Thyroid gland (tissue), 4 donors: ENCODE data around the gene PSMF1. TPM values are rescaled to one million over a fixed set of nuclear protein-coding genes. Genes with fewer than 3 reads are reported as not detected.

Experiments used
- DNase-seq, 2 donors: peaks; one replicate each; pipeline ENCODE4 v3.0.0-alpha.2; 2019
- H3K27ac ChIP-seq, 3 donors: fragments of 200-600 bp; sonication (generic); 1 replicate in 2 of 3; 2 replicates in 1 of 3; pipeline ENCODE4 v1.5.1; 2016 to 2019; ENCODE audit warnings: mild to moderate bottlenecking in 1 of 3, moderate library complexity in 1 of 3
- H3K27me3 ChIP-seq: fragments of 200-600 bp; sonication (generic); one replicate; pipeline ENCODE4 v1.5.1; 2019
- H3K36me3 ChIP-seq, 2 donors: fragments of 200-600 bp; sonication (generic); one replicate each; pipeline ENCODE4 v1.5.1; 2016 to 2019
- H3K4me1 ChIP-seq, 2 donors: fragments of 200-600 bp; sonication (generic); one replicate each; pipeline ENCODE4 v1.5.1; 2017 to 2019
- H3K4me3 ChIP-seq, 3 donors: fragments of 200-600 bp; sonication (generic); replicated peaks in 1 of 3; 1 replicate in 2 of 3; 2 replicates in 1 of 3; pipeline ENCODE4 v1.5.1; 2016; ENCODE audit warnings: mild to moderate bottlenecking in 1 of 3
- H3K9me3 ChIP-seq: fragments of 200-600 bp; sonication (generic); one replicate; pipeline ENCODE4 v1.5.1; 2017
- POLR2A ChIP-seq, 2 donors: fragments of 450-650 bp; IDR thresholded peaks; one replicate each; pipeline ENCODE4 v1.6.1; 2017; ENCODE audit warnings: antibody characterized with exemption in 2 of 2, mild to moderate bottlenecking in 2 of 2, moderate library complexity in 1 of 2
- WGBS, 2 donors: methylation state at CpG; one replicate each; pipeline ENCODE4 v1.1.5; 2017; 5-methylcytosine and 5-hydroxymethylcytosine counted together
- intact Hi-C: fragments of 100-400 bp; cut with DNase I; formaldehyde crosslinking; loops from one replicate; pipeline ENCODE4 v1.15.1; 2023
- total RNA-seq, 4 donors: library from RNA; depleted of rRNA; stranded (reverse); fragments of >200 nt; gene quantifications; one replicate each; pipeline ENCODE4 v1.2.3, GENCODE V29; 2016
- TF ChIP-seq, protein P1 (sequence below), 6 experiments: fragments of 200-600 bp in 3 of 6; fragments of 450-650 bp in 3 of 6; sonication (generic) in 3 of 6; IDR thresholded peaks; one replicate each; pipeline ENCODE4 v1.5.1; 2016 to 2019; ENCODE audit warnings: antibody characterized with exemption in 6 of 6, mild to moderate bottlenecking in 2 of 6, inconsistent platforms in 1 of 6, moderate library complexity in 1 of 6

The PSMF1 gene
- total RNA-seq, 4 donors from 2014 or later: 74.8 to 189 (median 105) TPM

- Histone ChIP-seq H3K36me3 (peaks cover 18 to 40% of the 10 kb centered on the region in 2 donors), H3K4me3 (no peak overlapping the region), H3K4me1 (no peaks in the 10 kb centered on the region), H3K9me3 (no peaks in the 10 kb centered on the region), H3K27ac (no peak overlapping the region), H3K27me3 (no peaks in the 10 kb centered on the region)
- intact Hi-C loops: no loop called here
- no peak for DNase-seq
- TF ChIP-seq, protein P1, sequence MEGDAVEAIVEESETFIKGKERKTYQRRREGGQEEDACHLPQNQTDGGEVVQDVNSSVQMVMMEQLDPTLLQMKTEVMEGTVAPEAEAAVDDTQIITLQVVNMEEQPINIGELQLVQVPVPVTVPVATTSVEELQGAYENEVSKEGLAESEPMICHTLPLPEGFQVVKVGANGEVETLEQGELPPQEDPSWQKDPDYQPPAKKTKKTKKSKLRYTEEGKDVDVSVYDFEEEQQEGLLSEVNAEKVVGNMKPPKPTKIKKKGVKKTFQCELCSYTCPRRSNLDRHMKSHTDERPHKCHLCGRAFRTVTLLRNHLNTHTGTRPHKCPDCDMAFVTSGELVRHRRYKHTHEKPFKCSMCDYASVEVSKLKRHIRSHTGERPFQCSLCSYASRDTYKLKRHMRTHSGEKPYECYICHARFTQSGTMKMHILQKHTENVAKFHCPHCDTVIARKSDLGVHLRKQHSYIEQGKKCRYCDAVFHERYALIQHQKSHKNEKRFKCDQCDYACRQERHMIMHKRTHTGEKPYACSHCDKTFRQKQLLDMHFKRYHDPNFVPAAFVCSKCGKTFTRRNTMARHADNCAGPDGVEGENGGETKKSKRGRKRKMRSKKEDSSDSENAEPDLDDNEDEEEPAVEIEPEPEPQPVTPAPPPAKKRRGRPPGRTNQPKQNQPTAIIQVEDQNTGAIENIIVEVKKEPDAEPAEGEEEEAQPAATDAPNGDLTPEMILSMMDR (IDR thresholded peaks at IDR 0.05): no peak
- TF ChIP-seq POLR2A (IDR thresholded peaks at IDR 0.05): no peak
- 48 to 60% methylated on average over 3 to 4 of the region's 4 CpGs for WGBS, 2 donors
Measured at GRCh38 chr20:1171461-1172093, 53.2 kb downstream of the PSMF1 start.

DNA sequence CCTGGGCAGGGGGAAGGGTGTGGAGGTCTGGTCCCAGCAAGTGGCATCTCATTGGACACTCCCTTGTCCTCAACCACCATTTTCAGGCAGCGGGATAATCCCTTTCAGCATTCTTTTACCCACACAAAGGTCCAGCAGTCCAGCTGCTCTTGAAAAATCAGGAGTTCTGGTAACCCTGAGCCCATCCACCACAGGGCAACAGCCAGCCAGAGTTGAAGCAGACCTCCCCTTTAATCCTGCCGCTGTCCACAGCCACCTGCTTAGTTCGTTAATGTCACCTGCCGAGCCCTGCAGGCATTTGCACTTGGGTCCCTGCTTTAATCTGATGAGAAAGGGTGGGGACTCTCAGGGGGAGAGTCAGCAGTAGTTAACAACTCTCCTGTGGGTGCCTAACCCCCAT, 55.3 kb downstream of the PSMF1 start:
- H3K9me3 ChIP-seq: no peaks in the 10 kb centered on the region
- TF ChIP-seq POLR2A (IDR thresholded peaks at IDR 0.05): no peak
- TF ChIP-seq, protein P1 (IDR thresholded peaks at IDR 0.05): no peak

DNA sequence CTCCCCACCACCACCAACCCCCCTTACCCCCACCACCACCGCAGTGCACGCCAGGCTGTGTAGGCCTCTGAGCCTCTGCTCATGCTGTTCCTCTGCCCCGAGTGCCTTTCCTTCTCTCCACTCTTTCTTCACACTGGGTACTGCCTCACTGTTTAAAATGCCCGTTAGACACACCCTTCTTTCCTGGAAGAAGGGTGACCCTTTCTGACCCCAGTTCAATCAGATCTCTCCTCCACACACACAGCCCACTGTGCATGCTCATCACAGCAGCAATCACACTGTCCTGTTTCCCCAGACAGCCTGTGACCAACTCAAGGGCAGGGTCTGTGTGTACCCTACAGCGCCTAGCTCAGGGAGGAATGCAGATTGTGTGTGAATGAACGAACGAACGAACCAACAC, 56.4 kb downstream of the PSMF1 start:
- peaks cover 0 to 19% of the 10 kb centered on the region in 2 donors for H3K36me3 ChIP-seq
- intact Hi-C loops: no loop called here
- 90 to 95% methylated on average over 8 of the region's 8 CpGs for WGBS, 2 donors

More for the DNA sequence above, 55.3 kb downstream of the PSMF1 start:
- H3K27me3 ChIP-seq: no peaks in the 10 kb centered on the region
- no peak overlapping the region for H3K4me3 ChIP-seq
- no peak overlapping the region for H3K27ac ChIP-seq
- intact Hi-C loops: no loop called here
- H3K36me3 ChIP-seq: peaks cover 7 to 25% of the 10 kb centered on the region in 2 donors
- 71 to 76% methylated on average over 4 of the region's 4 CpGs for WGBS, 2 donors
- no peaks in the 10 kb centered on the region for H3K4me1 ChIP-seq
- DNase-seq: no peak

GRCh38 chr20:1177680-1178079, 59.3 kb downstream of the PSMF1 start:
- Histone ChIP-seq H3K4me1 (no peaks in the 10 kb centered on the region), H3K9me3 (no peaks in the 10 kb centered on the region), H3K27me3 (no peaks in the 10 kb centered on the region), H3K4me3 (no peak overlapping the region), H3K36me3 (peaks cover 0 to 5% of the 10 kb centered on the region in 2 donors), H3K27ac (no peak overlapping the region)
- no peak for TF ChIP-seq POLR2A (IDR thresholded peaks at IDR 0.05)
- TF ChIP-seq, protein P1 (IDR thresholded peaks at IDR 0.05): no peak
- intact Hi-C loops: no loop called here
- DNase-seq: no peak
- 86 to 88% methylated on average over 5 of the region's 5 CpGs for WGBS, 2 donors

More for the DNA sequence above, 56.4 kb downstream of the PSMF1 start:
- no peaks in the 10 kb centered on the region for H3K4me1 ChIP-seq
- H3K27ac ChIP-seq: no peak overlapping the region
- no peaks in the 10 kb centered on the region for H3K27me3 ChIP-seq
- DNase-seq: no peak
- H3K9me3 ChIP-seq: no peaks in the 10 kb centered on the region
- no peak overlapping the region for H3K4me3 ChIP-seq
- TF ChIP-seq POLR2A (IDR thresholded peaks at IDR 0.05): no peak
- TF ChIP-seq, protein P1 (IDR thresholded peaks at IDR 0.05): no peak

- no peak for TF ChIP-seq POLR2A (IDR thresholded peaks at IDR 0.05)
- TF ChIP-seq, protein P1 (IDR thresholded peaks at IDR 0.05): no peak
- H3K27me3 ChIP-seq: no peaks in the 10 kb centered on the region
- no peaks in the 10 kb centered on the region for H3K4me1 ChIP-seq
- H3K9me3 ChIP-seq: no peaks in the 10 kb centered on the region
- no peak overlapping the region for H3K27ac ChIP-seq
- no peak overlapping the region for H3K4me3 ChIP-seq
- whole genome bisulfite sequencing, 2 donors: 86 to 100% methylated on average over 3 of the region's 3 CpGs
- no peak for DNase-seq
- intact Hi-C loops: no loop called here
- peaks cover 0 to 4% of the 10 kb centered on the region in 2 donors for H3K36me3 ChIP-seq
Measured at GRCh38 chr20:1178103-1178502, 59.7 kb downstream of the PSMF1 start.
